NCI-H146 treated with DMSO at 0.1 percent for 48 hours (cell line): Measurements from ENCODE around the gene CHRM2.

Source experiments
- DNase-seq: peaks from one replicate; lab custom pipeline; 2025; ENCODE audit not compliant: unreplicated experiment; lab: John Stamatoyannopoulos, UW

Gene CHRM2

GRCh38 chr7:136891850-136892249 lies 23.4 kb downstream of the CHRM2 start:
- DNase-seq: no peak

GRCh38 chr7:136894789-136895188 lies 26.3 kb downstream of the CHRM2 start:
- no peak for DNase-seq

GRCh38 chr7:136897676-136898075 lies 29.2 kb downstream of the CHRM2 start:
- DNase-seq: no peak

DNA sequence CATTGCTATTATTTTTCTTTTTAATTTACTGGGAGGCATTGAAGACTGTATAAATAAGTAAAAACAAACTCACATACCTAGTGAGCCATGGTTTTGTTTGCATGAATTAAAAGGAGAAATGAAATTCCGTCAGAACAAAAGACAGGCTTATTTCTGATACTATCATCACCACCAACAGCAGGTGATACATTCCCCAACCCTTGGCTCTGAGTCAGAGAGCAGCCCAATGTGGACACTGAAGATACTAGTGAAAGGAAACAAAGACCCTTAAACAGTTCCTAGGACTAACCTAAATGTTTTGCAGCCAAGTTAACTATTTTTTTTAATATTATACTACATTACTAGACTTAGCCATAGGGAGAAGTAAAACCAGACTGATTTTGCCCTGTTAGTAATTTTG lies 31.6 kb downstream of the CHRM2 start:
- DNase-seq: no peak

DNA sequence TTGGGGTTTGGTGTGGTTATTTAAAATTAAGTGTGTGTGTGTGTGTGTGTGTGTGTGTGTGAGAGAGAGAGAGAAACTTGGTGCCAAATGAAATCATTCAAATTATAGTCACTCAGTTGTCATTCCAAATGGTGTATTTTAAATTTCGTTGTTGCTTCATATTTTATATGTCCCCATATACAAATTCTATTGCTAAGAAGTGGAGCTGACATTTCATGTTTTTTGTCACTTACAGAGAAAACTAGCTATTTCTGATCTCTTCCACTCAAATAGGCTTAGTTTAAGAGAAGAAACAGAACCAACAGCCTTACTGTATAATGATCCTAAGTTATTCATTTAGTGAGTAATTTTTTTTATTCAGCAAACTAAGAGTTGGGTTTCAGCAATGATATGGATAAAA lies 42.3 kb downstream of the CHRM2 start:
- DNase-seq: no peak

GRCh38 chr7:136911344-136911743 lies 42.9 kb downstream of the CHRM2 start:
- no peak for DNase-seq

- no peak for DNase-seq
Measured at GRCh38 chr7:136912339-136912738, 43.9 kb downstream of the CHRM2 start.

GRCh38 chr7:136914016-136914415 lies 45.6 kb downstream of the CHRM2 start:
- no peak for DNase-seq

DNA sequence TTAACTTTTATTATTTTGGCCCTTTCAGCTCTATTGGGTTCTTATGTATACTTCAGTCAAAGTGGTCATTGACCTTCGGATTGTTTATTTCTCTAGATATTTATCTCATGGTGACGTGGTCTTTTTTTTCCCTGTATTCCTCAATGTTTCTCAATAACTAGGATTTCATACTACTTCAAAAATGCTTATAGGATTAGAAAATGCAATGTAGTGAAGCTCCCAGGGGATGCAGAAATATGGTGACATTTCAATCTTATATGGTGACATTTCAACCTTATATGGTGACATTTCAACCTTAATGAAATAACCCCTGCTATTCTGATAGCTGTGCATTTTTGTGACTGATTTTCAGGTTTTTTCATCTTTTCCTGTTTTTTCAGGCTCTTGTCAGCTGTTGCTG lies 51.4 kb downstream of the CHRM2 start:
- DNase-seq: no peak

DNA sequence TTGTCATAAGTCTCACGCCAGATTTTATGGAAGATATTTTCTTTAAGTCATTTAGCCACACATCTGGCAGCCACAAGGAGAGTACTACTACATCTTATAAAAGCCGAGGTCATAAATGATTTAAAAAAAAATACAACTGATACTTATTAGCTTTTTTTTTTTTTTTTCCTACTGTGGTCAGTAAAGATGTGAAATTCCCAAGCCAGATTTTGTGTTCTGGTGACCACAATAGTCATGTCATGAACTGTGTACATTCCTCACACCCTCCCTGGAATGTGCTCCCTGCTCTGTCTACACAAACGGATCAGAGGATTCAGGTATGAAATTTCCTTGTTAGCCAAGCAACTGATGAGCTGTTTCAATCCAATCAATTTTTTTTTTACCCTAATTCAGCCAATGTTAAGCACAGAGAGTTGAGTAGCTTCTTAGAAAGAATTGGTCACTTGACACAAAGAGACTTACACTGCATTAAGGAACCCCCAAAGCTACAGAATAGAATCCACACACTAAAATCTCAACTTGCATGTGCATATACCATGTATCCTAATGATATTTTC lies 54.7 kb downstream of the CHRM2 start:
- DNase-seq: no peak

GRCh38 chr7:136925044-136925443 lies 56.6 kb downstream of the CHRM2 start:
- DNase-seq: no peak

DNA sequence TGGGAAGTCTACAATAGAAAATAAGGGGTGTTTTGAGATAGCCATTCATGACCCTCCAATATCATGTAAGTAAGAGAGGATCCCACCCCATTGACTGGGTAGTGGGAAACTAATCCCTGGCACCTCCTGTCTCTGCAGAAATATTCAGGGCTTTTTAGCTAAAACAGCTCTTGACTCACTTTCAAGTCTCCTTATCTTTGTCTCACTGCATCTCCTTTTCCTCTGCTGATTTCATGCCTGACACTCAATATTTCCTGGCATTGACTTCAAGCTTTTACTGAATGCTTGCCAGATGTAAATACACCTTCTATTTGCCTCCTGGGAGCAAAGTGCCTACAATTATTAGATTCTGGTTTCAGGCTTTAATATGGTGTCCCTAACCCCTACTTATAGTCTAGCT lies 57.1 kb downstream of the CHRM2 start:
- no peak for DNase-seq

GRCh38 chr7:136931169-136931867 lies 62.9 kb downstream of the CHRM2 start:
- no peak for DNase-seq

- no peak for DNase-seq
Measured at GRCh38 chr7:136937436-136937835, 69.0 kb downstream of the CHRM2 start.

DNA sequence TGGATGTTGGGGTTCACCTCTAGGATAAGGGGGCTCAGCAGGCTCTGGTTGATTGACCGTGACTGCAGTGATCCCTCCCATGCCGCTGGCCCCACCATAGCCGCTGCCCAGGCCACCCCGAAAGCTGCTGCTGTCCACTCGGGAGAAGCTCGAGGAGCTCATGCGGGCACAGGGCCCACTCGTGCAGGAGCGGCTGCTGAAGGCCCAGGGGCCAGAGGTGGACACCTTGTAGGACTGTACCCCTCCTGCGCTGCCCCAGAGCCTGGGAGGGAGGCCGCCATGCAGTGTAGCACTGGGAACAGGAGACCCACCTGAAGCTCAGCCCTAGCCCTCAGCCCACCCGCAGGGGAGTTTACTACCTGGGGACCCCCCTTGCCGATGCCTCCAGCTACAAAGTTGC lies 70.0 kb downstream of the CHRM2 start:
- DNase-seq: no peak

GRCh38 chr7:136940122-136940521 lies 71.7 kb downstream of the CHRM2 start:
- no peak for DNase-seq

- no peak for DNase-seq
Measured at GRCh38 chr7:136940917-136941316, 72.5 kb downstream of the CHRM2 start.

- no peak for DNase-seq
Measured at GRCh38 chr7:136941816-136942215, 73.4 kb downstream of the CHRM2 start.

DNA sequence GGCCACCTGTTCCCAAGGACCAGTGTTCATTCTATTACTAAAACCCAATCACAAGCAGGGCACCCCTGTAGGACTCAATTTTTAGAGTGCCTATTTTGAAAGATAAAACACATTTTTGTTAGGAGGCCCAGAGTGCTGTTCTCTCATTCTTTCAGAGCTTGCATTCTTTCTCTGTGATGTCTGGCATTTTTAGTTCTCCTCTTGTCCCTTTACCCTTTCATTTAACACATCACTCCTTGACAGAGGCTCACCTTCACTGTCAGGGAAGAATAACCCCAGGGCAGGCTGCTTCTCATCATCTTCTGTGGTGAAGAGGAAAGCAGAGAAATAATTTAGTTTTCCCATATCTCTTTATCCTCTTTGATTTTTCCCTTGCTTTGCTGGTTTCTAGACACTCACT lies 73.9 kb downstream of the CHRM2 start:
- no peak for DNase-seq

GRCh38 chr7:136942994-136943393 lies 74.5 kb downstream of the CHRM2 start:
- no peak for DNase-seq

DNA sequence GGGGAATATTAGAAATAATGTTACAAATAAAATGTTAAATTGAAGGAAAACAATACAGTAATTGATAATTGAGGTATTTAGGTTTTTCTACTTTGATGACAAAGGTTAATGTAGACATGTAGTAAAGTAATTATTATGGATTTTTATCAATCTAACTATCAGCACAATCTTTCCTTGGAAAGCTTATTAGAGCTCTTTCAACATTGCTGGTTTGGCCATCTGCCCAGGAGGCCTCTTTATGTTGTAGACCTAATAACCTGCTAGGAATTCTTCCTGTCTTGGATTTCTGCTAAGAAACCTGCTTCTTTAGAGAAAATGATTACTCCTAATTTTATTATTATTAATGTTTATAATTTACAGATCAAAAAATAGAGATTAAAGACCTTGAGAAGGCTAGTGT lies 78.9 kb downstream of the CHRM2 start:
- no peak for DNase-seq

GRCh38 chr7:136950331-136950730 lies 81.9 kb downstream of the CHRM2 start:
- no peak for DNase-seq

GRCh38 chr7:136953386-136953785 lies 84.9 kb downstream of the CHRM2 start:
- DNase-seq: no peak
